ENCODE data around the gene GFPT2. TPM values are rescaled to one million over a fixed set of nuclear protein-coding genes. Genes with fewer than 3 reads are reported as not detected.

The GFPT2 gene
- total RNA-seq, 2 donors from 2014 or later, result 3.9 to 17.5 TPM

- no peak overlapping the region for H3K4me3 ChIP-seq
- no peak for TF ChIP-seq POLR2A (IDR thresholded peaks at IDR 0.05)
- TF ChIP-seq CTCF (IDR thresholded peaks at IDR 0.05), result no peak
- no peaks in the 10 kb centered on the region for H3K36me3 ChIP-seq (replicated peaks in 1 of 2; ENCODE audit: insufficient read depth in 1 of 2, low read depth in 2 of 2)
- WGBS, 2 donors, result 88 to 91% methylated on average over 14 of the region's 14 CpGs
- H3K27me3 ChIP-seq, result no peaks in the 10 kb centered on the region
- no peak for DNase-seq
- ATAC-seq, result no peak
- intact Hi-C loops (cut with DNase I), result no loop called here
- H3K27ac ChIP-seq, result no peak overlapping the region
- H3K4me1 ChIP-seq, result no peaks in the 10 kb centered on the region
- no peaks in the 10 kb centered on the region for H3K9me3 ChIP-seq
Observed at GRCh38 chr5:180323160-180323559, 30.0 kb downstream of the GFPT2 start.

GRCh38 chr5:180318456-180319089, 34.6 kb downstream of the GFPT2 start:
- intact Hi-C loops (cut with DNase I), result no loop called here
- DNase-seq, result no peak
- Histone ChIP-seq H3K27ac (no peak overlapping the region), H3K4me1 (no peaks in the 10 kb centered on the region), H3K36me3 (replicated peaks in 1 of 2; ENCODE audit: insufficient read depth in 1 of 2, low read depth in 2 of 2) (no peaks in the 10 kb centered on the region), H3K4me3 (no peak overlapping the region), H3K27me3 (no peaks in the 10 kb centered on the region), H3K9me3 (no peaks in the 10 kb centered on the region)
- TF ChIP-seq POLR2A (IDR thresholded peaks at IDR 0.05), result no peak
- no peak for TF ChIP-seq CTCF (IDR thresholded peaks at IDR 0.05)
- ATAC-seq, result no peak
- 90 to 96% methylated on average over 10 to 23 of the region's 23 CpGs for WGBS, 2 donors

- Histone ChIP-seq H3K4me1 (no peaks in the 10 kb centered on the region), H3K4me3 (no peak overlapping the region), H3K9me3 (no peaks in the 10 kb centered on the region), H3K27me3 (no peaks in the 10 kb centered on the region), H3K27ac (no peak overlapping the region), H3K36me3 (replicated peaks in 1 of 2; ENCODE audit: insufficient read depth in 1 of 2, low read depth in 2 of 2) (no peaks in the 10 kb centered on the region)
- DNase-seq, result no peak
- 86 to 88% methylated on average over 17 to 20 of the region's 20 CpGs for WGBS, 2 donors
- ATAC-seq, result no peak
- TF ChIP-seq POLR2A (IDR thresholded peaks at IDR 0.05) (no peak), CTCF (IDR thresholded peaks at IDR 0.05) (no peak)
- intact Hi-C loops (cut with DNase I), result no loop called here
Observed at GRCh38 chr5:180316586-180316985, 36.5 kb downstream of the GFPT2 start.

GRCh38 chr5:180315762-180316212, 37.3 kb downstream of the GFPT2 start:
- no peaks in the 10 kb centered on the region for H3K4me1 ChIP-seq
- H3K9me3 ChIP-seq, result no peaks in the 10 kb centered on the region
- H3K4me3 ChIP-seq, result no peak overlapping the region
- TF ChIP-seq CTCF (IDR thresholded peaks at IDR 0.05) (peak; percentile 77 to 96 (median 89)), POLR2A (IDR thresholded peaks at IDR 0.05) (no peak)
- 44 to 49% methylated on average over 9 of the region's 9 CpGs for WGBS, 2 donors
- H3K27ac ChIP-seq, result no peak overlapping the region
- H3K36me3 ChIP-seq (replicated peaks in 1 of 2; ENCODE audit: insufficient read depth in 1 of 2, low read depth in 2 of 2), result no peaks in the 10 kb centered on the region
- intact Hi-C loops (cut with DNase I), result no loop called here
- no peaks in the 10 kb centered on the region for H3K27me3 ChIP-seq
- DNase-seq (peak; percentile 68 to 84 (median 74)), ATAC-seq (peak; percentile 82)
